Mucosa of descending colon (tissue), 3 donors: ENCODE measurements around the gene IFNA1. TPM values are rescaled to one million over a fixed set of nuclear protein-coding genes. Genes with fewer than 3 reads are reported as not detected.

Source experiments
- ATAC-seq: fragments of 200-7000 bp; cut with Tn5 transposase; one replicate; pipeline ENCODE4 v1.9.1; 2020; ENCODE audit warnings: mild to moderate bottlenecking, moderate library complexity
- DNase-seq, 3 donors: peaks; one replicate each; pipeline ENCODE4 v3.0.0-alpha.2; 2020
- H3K36me3 ChIP-seq: fragments of 200-600 bp; one replicate; pipeline ENCODE4 v1.8.0; 2021; ENCODE audit warnings: low read depth, mild to moderate bottlenecking
- H3K4me1 ChIP-seq: fragments of 200-600 bp; one replicate; pipeline ENCODE4 v1.8.0; 2021; ENCODE audit warnings: low read depth, mild to moderate bottlenecking
- H3K4me3 ChIP-seq: fragments of 200-600 bp; one replicate; pipeline ENCODE4 v1.8.0; 2021; ENCODE audit warnings: mild to moderate bottlenecking
- H3K9me3 ChIP-seq: fragments of 200-600 bp; one replicate; pipeline ENCODE4 v1.8.0; 2021; ENCODE audit warnings: mild to moderate bottlenecking
- CTCF ChIP-seq: fragments of 200-600 bp; IDR thresholded peaks from one replicate; pipeline ENCODE4 v1.8.0; 2022; ENCODE audit warnings: antibody characterized with exemption, mild to moderate bottlenecking
- intact Hi-C, 2 donors: fragments of 100-400 bp; cut with DNase I in 1 of 2; cut with micrococcal nuclease in 1 of 2; formaldehyde crosslinking; loops; one replicate each; pipeline versions ENCODE4 v1.11.0 to v1.11.1; 2022; cut with DNase I, micrococcal nuclease
- total RNA-seq, 3 donors: library from RNA; stranded (reverse); fragmentation: NEBNext Ultra II Directional in 2 of 3; extraction: Animal tissue kit (Norgen Biotek cat#: 25700) in 2 of 3; gene quantifications; one replicate each; pipeline versions ENCODE4 v1.2.1 to v1.2.4, GENCODE V29; 2021 to 2023
- donor health status: DM: no; HTN: no; CAD: no; lungs with moderate emphysema.
- donor health status: DM: no; HTN: no; CAD: no.
- donor health status: DM: no; HTN: yes; CAD: no.

IFNA1 gene
- total RNA-seq, 3 donors from 2014 or later, result not detected

GRCh38 chr9:21413624-21414023, 26.6 kb upstream of the IFNA1 start:
- TF ChIP-seq CTCF, result peak; percentile 19
- intact Hi-C loops, result no loop called here
- no peak overlapping the region for H3K4me3 ChIP-seq
- peaks cover 3% of the 10 kb centered on the region for H3K4me1 ChIP-seq
- peak; percentile 69 for ATAC-seq
- no peaks in the 10 kb centered on the region for H3K36me3 ChIP-seq
- no peaks in the 10 kb centered on the region for H3K9me3 ChIP-seq
- peak in 2 of 3 donors; percentile 20 to 40 for DNase-seq

- Histone ChIP-seq H3K4me1 (peaks cover 3% of the 10 kb centered on the region), H3K4me3 (no peak overlapping the region), H3K9me3 (no peaks in the 10 kb centered on the region), H3K36me3 (no peaks in the 10 kb centered on the region)
- intact Hi-C loops, result no loop called here
- ATAC-seq (peak; percentile 67), DNase-seq (peak in 1 of 3 donors; percentile 15)
- no peak for TF ChIP-seq CTCF
Observed at GRCh38 chr9:21414220-21414940, 25.9 kb upstream of the IFNA1 start.

GRCh38 chr9:21415493-21416267, 24.6 kb upstream of the IFNA1 start:
- no peak overlapping the region for H3K4me3 ChIP-seq
- DNase-seq (peak in 2 of 3 donors; percentile 38 to 68), ATAC-seq (peak; percentile 86)
- intact Hi-C loops, result no loop called here
- H3K9me3 ChIP-seq, result no peaks in the 10 kb centered on the region
- no peak for TF ChIP-seq CTCF
- H3K4me1 ChIP-seq, result peaks cover 3% of the 10 kb centered on the region
- H3K36me3 ChIP-seq, result no peaks in the 10 kb centered on the region

GRCh38 chr9:21428235-21428634, 12.0 kb upstream of the IFNA1 start:
- no peak for TF ChIP-seq CTCF
- intact Hi-C loops, result no loop called here
- no peak for ATAC-seq
- no peak for DNase-seq
- Histone ChIP-seq H3K36me3 (no peaks in the 10 kb centered on the region), H3K4me1 (no peaks in the 10 kb centered on the region), H3K4me3 (no peak overlapping the region), H3K9me3 (no peaks in the 10 kb centered on the region)

- ATAC-seq, result no peak
- Histone ChIP-seq H3K4me3 (no peak overlapping the region), H3K4me1 (no peaks in the 10 kb centered on the region)
Observed at GRCh38 chr9:21429191-21429590, 11.0 kb upstream of the IFNA1 start.

More at GRCh38 chr9:21429191-21429590, 11.0 kb upstream of the IFNA1 start:
- Histone ChIP-seq H3K9me3 (no peaks in the 10 kb centered on the region), H3K36me3 (no peaks in the 10 kb centered on the region)
- no peak for TF ChIP-seq CTCF
- intact Hi-C loops, result no loop called here
- no peak for DNase-seq
